Muscle layer of colon (tissue), 2 donors: ENCODE data around the gene RAMP3.
"Not testable (repeated sequence)": the region's sequence is repeated elsewhere in the genome, so short reads cannot be mapped to it uniquely, and the experiment has no call there.

Experiments
- H3K27ac ChIP-seq: one replicate; pipeline ENCODE4 v1.7.0; 2013; ENCODE audit warnings: low read depth, mild to moderate bottlenecking, low read length, moderate library complexity
- H3K27me3 ChIP-seq, 2 donors: one replicate each; pipeline ENCODE4 v1.7.0; 2013; ENCODE audit warnings: low read length in 2 of 2, mild to moderate bottlenecking in 2 of 2; ENCODE audit not compliant: insufficient read depth in 2 of 2, control insufficient read depth in 1 of 2
- H3K36me3 ChIP-seq: one replicate; pipeline ENCODE4 v1.7.0; 2013; ENCODE audit warnings: mild to moderate bottlenecking, low read length; ENCODE audit not compliant: insufficient read depth
- H3K4me1 ChIP-seq: one replicate; pipeline ENCODE4 v1.7.0; 2013; ENCODE audit warnings: mild to moderate bottlenecking, low read length; ENCODE audit not compliant: insufficient read depth
- H3K4me3 ChIP-seq, 2 donors: one replicate each; pipeline ENCODE4 v1.7.0; 2013; ENCODE audit warnings: low read length in 2 of 2, low read depth in 1 of 2, mild to moderate bottlenecking in 1 of 2, moderate library complexity in 1 of 2
- H3K9ac ChIP-seq: one replicate; pipeline ENCODE4 v1.7.0; 2013; ENCODE audit warnings: low read length
- H3K9me3 ChIP-seq: one replicate; pipeline ENCODE4 v1.7.0; 2013; ENCODE audit warnings: mild to moderate bottlenecking, low read length
- donor health status: abdominal sarcoma.
- donor health status: Adenocarcinoma of cecum.

The RAMP3 gene

GRCh38 chr7:45160417-45160881 lies 2.9 kb downstream of the RAMP3 start:
- Histone ChIP-seq H3K4me1 (no peaks in the 10 kb centered on the region), H3K9me3 (no peaks in the 10 kb centered on the region), H3K4me3 (no peak overlapping the region), H3K36me3 (no peaks in the 10 kb centered on the region), H3K9ac (no peak overlapping the region), H3K27me3 (peaks cover 0 to 24% of the 10 kb centered on the region in 2 donors), H3K27ac (no peak overlapping the region)

- no peak overlapping the region for H3K4me3 ChIP-seq
- H3K27me3 ChIP-seq: peaks cover 0 to 17% of the 10 kb centered on the region in 2 donors
- no peak overlapping the region for H3K27ac ChIP-seq
- no peaks in the 10 kb centered on the region for H3K36me3 ChIP-seq
- no peaks in the 10 kb centered on the region for H3K4me1 ChIP-seq
- H3K9ac ChIP-seq: no peak overlapping the region
- H3K9me3 ChIP-seq: no peaks in the 10 kb centered on the region
Measured at GRCh38 chr7:45161138-45161537, 3.5 kb downstream of the RAMP3 start.

GRCh38 chr7:45161842-45162241 lies 4.3 kb downstream of the RAMP3 start:
- H3K4me1 ChIP-seq: no peaks in the 10 kb centered on the region
- no peaks in the 10 kb centered on the region for H3K9me3 ChIP-seq
- no peak overlapping the region for H3K27ac ChIP-seq
- H3K4me3 ChIP-seq: no peak overlapping the region
- no peak overlapping the region for H3K9ac ChIP-seq
- H3K36me3 ChIP-seq: no peaks in the 10 kb centered on the region
- H3K27me3 ChIP-seq: peaks cover 0 to 17% of the 10 kb centered on the region in 2 donors

- Histone ChIP-seq H3K27ac (no peak overlapping the region), H3K4me1 (no peaks in the 10 kb centered on the region), H3K36me3 (no peaks in the 10 kb centered on the region), H3K9me3 (no peaks in the 10 kb centered on the region), H3K4me3 (no peak overlapping the region), H3K27me3 (peaks cover 0 to 13% of the 10 kb centered on the region in 2 donors), H3K9ac (no peak overlapping the region)
Measured at GRCh38 chr7:45162311-45162845, 4.8 kb downstream of the RAMP3 start.

- peaks cover 0 to 5% of the 10 kb centered on the region in 2 donors for H3K27me3 ChIP-seq
- H3K9me3 ChIP-seq: no peaks in the 10 kb centered on the region
- H3K9ac ChIP-seq: no peak overlapping the region
- H3K4me3 ChIP-seq: no peak overlapping the region
- H3K27ac ChIP-seq: no peak overlapping the region
- no peaks in the 10 kb centered on the region for H3K36me3 ChIP-seq
- no peaks in the 10 kb centered on the region for H3K4me1 ChIP-seq
Measured at GRCh38 chr7:45162943-45163691, 5.5 kb downstream of the RAMP3 start.

GRCh38 chr7:45163692-45164052 lies 6.1 kb downstream of the RAMP3 start:
- Histone ChIP-seq H3K4me1 (no peaks in the 10 kb centered on the region), H3K27me3 (no peaks in the 10 kb centered on the region), H3K27ac (no peak overlapping the region), H3K36me3 (no peaks in the 10 kb centered on the region), H3K9me3 (no peaks in the 10 kb centered on the region), H3K9ac (no peak overlapping the region), H3K4me3 (no peak overlapping the region)

GRCh38 chr7:45164271-45164670 lies 6.7 kb downstream of the RAMP3 start:
- H3K9ac ChIP-seq, H3K9me3 ChIP-seq, H3K4me1 ChIP-seq, H3K27ac ChIP-seq, H3K4me3 ChIP-seq, H3K27me3 ChIP-seq, H3K36me3 ChIP-seq: not testable (repeated sequence)

GRCh38 chr7:45165857-45166256 lies 8.3 kb downstream of the RAMP3 start:
- no peak overlapping the region for H3K4me3 ChIP-seq
- no peaks in the 10 kb centered on the region for H3K36me3 ChIP-seq
- no peaks in the 10 kb centered on the region for H3K9me3 ChIP-seq
- H3K9ac ChIP-seq: no peak overlapping the region
- H3K4me1 ChIP-seq: no peaks in the 10 kb centered on the region
- H3K27ac ChIP-seq: no peak overlapping the region
- H3K27me3 ChIP-seq: no peaks in the 10 kb centered on the region

GRCh38 chr7:45171946-45172345 lies 14.4 kb downstream of the RAMP3 start:
- Histone ChIP-seq H3K27ac (no peak overlapping the region), H3K4me1 (no peaks in the 10 kb centered on the region), H3K27me3 (no peaks in the 10 kb centered on the region), H3K36me3 (no peaks in the 10 kb centered on the region), H3K9me3 (no peaks in the 10 kb centered on the region), H3K4me3 (no peak overlapping the region), H3K9ac (no peak overlapping the region)

- H3K27me3 ChIP-seq: no peaks in the 10 kb centered on the region
- H3K4me1 ChIP-seq: no peaks in the 10 kb centered on the region
- no peak overlapping the region for H3K27ac ChIP-seq
Measured at GRCh38 chr7:45173596-45174327, 16.2 kb downstream of the RAMP3 start.

GRCh38 chr7:45174328-45174610 lies 16.7 kb downstream of the RAMP3 start:
- Histone ChIP-seq H3K27ac (no peak overlapping the region), H3K27me3 (no peaks in the 10 kb centered on the region), H3K36me3 (no peaks in the 10 kb centered on the region), H3K4me3 (no peak overlapping the region), H3K9ac (no peak overlapping the region), H3K9me3 (no peaks in the 10 kb centered on the region), H3K4me1 (no peaks in the 10 kb centered on the region)

More at GRCh38 chr7:45173596-45174327, 16.2 kb downstream of the RAMP3 start:
- Histone ChIP-seq H3K4me3 (no peak overlapping the region), H3K36me3 (no peaks in the 10 kb centered on the region), H3K9ac (no peak overlapping the region), H3K9me3 (no peaks in the 10 kb centered on the region)
